Left renal cortex interstitium (tissue), 4 donors: ENCODE results near the gene DNER. TPM values are rescaled to one million over a fixed set of nuclear protein-coding genes. Genes with fewer than 3 reads are reported as not detected.
"Not testable (repeated sequence)": the region's sequence is repeated elsewhere in the genome, so short reads cannot be mapped to it uniquely, and the experiment has no call there.

Experiments used
- DNase-seq, 4 donors: peaks; one replicate each; pipeline ENCODE4 v3.0.0-alpha.2; 2013; ENCODE audit warnings: low read depth in 4 of 4, low spot score in 2 of 4, missing footprints in 1 of 4
- polyA plus RNA-seq, 4 donors: library from polyadenylated mRNA; unstranded; fragments of 120-200 nt; gene quantifications; one replicate each; pipeline ENCODE4 v1.2.1, GENCODE V29; 2013; ENCODE audit not compliant: insufficient read length in 4 of 4

The DNER gene
- polyA plus RNA-seq, 4 donors, result 53.4 to 68.4 (median 62.5) TPM

GRCh38 chr2:229634601-229635370 lies 79.6 kb downstream of the DNER start:
- no peak for DNase-seq

GRCh38 chr2:229633556-229633955 lies 80.8 kb downstream of the DNER start:
- no peak for DNase-seq

DNA sequence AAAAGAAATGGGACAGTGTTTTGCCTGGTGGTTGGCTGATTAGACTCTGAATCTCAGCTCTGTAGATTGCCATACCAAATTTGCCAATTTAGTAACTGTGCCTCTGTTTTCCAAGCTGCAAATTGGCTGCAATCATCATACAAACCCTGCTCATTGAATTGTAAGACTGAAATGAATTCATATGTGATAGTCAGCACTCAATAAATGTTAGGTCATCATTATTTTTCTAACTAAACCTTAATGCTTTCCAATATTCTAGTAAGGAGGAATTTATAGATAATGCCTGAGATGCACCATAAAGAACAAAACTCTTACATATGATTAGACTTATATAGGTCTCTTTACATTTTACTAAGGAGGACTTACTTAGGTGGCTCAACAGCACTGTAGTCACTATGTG lies 85.3 kb downstream of the DNER start:
- DNase-seq, result no peak

DNA sequence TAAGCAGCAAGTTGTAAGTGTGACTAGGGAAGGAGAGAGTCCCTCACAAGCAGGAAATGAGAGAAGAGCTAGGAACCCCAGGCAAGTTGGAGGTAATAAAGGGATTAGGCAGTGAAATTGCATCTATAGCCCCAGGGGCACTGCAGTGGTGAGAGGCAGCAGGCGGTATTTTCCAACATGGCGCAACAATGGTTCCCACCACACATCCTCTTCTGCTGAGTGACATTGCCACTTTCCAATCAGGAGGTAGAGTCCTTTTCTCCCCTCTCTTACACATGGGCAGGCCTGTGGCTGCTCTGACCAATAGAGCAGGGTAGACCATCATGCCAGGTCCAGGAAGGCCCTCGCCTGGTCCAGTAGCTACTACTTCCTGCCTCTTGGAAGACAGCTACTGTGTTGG lies 86.6 kb downstream of the DNER start:
- no peak for DNase-seq

DNA sequence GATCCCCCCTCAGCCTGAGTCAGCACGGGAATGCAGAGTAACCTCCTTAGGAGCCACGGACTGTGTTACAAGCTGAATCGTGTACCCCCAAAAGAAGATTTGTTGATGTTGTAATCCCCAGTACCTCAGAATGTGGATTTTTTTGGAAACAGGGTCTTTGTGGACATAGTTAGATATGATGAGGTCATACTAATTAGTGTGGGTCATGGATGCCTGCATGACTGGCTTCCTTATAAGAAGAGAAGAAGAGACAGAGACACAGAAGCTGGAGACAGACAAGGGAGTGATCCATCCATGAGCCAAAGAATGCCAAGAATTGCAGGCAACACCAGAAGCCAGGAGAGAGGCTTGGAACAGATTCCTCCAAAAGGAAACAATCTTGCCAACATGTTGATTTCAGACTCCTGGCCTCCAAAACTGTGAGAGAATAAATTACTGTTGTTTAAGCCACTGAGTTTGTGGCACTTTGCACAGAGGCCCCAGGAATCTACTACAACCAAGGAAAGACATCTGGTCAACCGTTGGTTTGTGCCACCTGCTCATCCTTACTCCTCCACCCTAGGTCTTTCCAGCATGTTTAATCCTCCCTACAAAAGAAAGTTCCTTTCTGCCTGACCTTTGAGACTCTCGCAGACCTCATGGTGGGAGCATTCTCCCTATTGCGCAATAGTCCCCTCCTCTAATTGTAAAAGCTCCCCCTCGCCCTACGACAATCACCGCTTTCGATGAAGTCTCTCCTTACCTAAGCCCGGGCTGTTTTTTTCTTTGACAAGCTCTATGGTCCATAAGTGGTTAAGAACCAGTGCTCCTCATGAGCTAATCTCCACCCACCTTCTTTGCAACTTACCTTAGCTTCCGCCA lies 91.6 kb downstream of the DNER start:
- no peak for DNase-seq

GRCh38 chr2:229620759-229621158 lies 93.6 kb downstream of the DNER start:
- DNase-seq, result no peak

- DNase-seq, result no peak
Observed at GRCh38 chr2:229620289-229620688, 94.1 kb downstream of the DNER start.

GRCh38 chr2:229616433-229616832 lies 97.9 kb downstream of the DNER start:
- no peak for DNase-seq

DNA sequence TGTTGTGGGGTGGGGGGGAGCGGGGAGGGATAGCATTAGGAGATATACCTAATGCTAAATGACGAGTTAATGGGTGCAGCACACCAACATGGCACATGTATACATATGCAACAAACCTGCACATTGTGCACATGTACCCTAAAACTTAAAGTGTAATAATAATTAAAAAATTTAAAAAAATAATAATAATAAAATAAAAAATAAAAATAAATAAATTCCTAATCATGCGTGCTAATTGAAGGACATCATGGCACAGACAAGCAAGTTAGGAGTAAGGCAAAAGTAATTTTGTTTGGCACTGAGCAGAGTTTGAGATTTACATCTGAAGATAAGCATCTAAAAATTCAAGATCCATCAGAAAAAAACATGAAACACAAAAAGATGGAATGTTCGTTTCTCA lies 100.3 kb downstream of the DNER start:
- DNase-seq, result not testable (repeated sequence)

- DNase-seq, result no peak
Observed at GRCh38 chr2:229612384-229612971, 101.9 kb downstream of the DNER start.

DNA sequence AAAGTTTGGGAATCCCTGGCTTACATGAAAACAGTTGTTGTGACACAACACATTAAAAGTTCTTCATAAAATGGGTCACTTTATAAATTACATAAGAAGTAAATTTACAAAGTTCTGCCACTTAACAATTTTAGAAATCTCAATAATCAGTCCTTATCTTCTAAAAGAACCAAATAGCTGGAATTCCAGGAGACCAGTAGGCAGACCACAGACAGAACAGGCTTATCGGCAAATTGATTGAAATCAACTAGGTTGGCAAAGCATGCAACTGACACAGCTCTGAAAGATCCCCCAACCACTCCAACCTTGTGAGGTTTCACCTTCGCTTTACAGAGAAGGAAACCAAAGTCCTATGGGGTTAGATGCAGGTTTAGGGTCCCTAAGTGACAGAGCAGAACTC lies 103.0 kb downstream of the DNER start:
- DNase-seq, result no peak

DNA sequence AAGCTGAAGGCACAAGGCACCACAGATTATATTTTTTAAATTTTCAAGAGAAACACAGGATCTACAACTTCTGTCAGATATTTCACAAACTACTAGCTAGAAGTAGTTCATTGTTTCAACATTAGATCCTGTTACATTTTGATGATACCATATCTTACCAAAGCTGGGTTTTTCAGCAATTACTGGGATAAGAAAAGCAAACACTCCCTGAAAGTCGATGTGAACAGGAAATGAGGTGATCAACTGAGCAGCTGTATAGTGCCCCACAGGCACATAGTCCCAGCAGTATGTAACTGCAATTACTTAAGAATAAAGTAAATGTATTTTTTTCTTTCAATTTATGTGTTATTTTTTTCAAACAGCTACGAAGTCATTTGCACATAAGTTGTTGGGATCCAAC lies 103.5 kb downstream of the DNER start:
- no peak for DNase-seq

GRCh38 chr2:229610333-229610732 lies 104.0 kb downstream of the DNER start:
- no peak for DNase-seq

- DNase-seq, result no peak
Observed at GRCh38 chr2:229601936-229602335, 112.4 kb downstream of the DNER start.

GRCh38 chr2:229601396-229601795 lies 113.0 kb downstream of the DNER start:
- DNase-seq, result no peak

- no peak for DNase-seq
Observed at GRCh38 chr2:229598227-229598626, 116.1 kb downstream of the DNER start.

- no peak for DNase-seq
Observed at GRCh38 chr2:229596796-229597195, 117.6 kb downstream of the DNER start.

GRCh38 chr2:229591611-229592010 lies 122.7 kb downstream of the DNER start:
- no peak for DNase-seq

DNA sequence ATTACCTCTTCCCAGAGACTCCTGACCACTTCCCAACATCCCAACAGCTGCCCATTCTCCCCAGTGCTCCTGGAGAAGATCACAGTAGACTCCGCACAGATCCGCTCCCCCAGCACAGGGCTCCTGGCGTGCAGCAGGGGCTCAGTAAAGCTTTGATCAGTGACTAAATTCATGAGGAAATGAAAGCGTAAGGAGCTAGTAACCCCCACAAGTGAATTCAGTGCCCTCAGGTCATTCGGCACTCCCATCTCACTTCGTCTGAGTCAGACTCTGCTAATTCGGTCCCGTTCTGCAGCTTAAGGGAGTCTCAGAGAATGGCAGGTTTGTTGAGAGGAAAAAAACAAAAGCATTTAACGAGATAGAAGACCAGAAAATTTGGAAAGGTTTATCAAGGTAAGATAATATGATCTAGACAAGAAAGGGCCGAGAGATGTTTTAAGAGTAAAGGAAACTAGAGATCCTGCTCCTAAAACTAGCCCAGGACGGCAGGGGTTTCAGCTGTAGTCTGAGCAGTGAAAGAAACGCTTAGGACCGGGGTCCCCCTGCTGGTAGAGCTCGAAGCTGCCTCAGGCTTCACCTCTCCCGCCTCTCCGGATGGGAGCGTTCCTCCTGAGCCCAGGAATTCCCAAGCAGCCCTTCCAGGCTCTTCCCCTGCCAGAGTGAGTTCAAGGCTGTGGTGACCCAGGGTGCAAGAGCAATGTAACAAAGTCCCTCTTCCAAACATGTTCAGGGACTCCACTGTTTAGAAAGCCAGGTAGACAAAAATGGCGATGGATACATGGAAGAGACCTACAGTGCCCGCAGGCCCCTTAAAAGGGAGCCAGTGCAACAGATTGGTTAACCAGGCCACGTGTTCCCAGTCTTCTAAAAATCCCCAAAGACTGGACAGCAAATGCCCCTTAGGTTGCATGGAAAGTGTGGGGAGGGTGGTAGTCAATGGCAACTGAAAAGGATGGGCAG lies 127.3 kb downstream of the DNER start:
- peak; percentile 43 to 73 (median 50) for DNase-seq

GRCh38 chr2:229586012-229586411 lies 128.3 kb downstream of the DNER start:
- DNase-seq, result no peak
